Epithelial cell of proximal tubule (primary cell): ENCODE data around the gene NAGS. TPM values are rescaled to one million over a fixed set of nuclear protein-coding genes. Genes with fewer than 3 reads are reported as not detected.
"Not testable (repeated sequence)": the region's sequence is repeated elsewhere in the genome, so short reads cannot be mapped to it uniquely, and the experiment has no call there.

Source experiments
- DNase-seq: peaks from one replicate; pipeline ENCODE4 v3.0.0-alpha.2; 2011; ENCODE audit warnings: low read depth
- H3K4me3 ChIP-seq: 2 replicates; pipeline ENCODE4 v1.5.1; 2011; ENCODE audit warnings: low read depth, mild to moderate bottlenecking, low read length
- CTCF ChIP-seq: conservative IDR thresholded peaks from 2 replicates; pipeline ENCODE4 v1.5.1; 2012; ENCODE audit warnings: low read depth, mild to moderate bottlenecking, low read length
- total RNA-seq: library from RNA; depleted of rRNA; stranded (reverse); fragments of >200 nt; gene quantifications from 2 replicates; pipeline ENCODE4 v1.2.3, GENCODE V29; 2015

Gene NAGS
- total RNA-seq, 1 donor from 2014 or later: 14.1 TPM

- H3K4me3 ChIP-seq: no peak overlapping the region
- TF ChIP-seq CTCF: no peak
- DNase-seq: no peak
These were observed 6.7 kb downstream of the NAGS start for GRCh38 chr17:44010966-44011647.

DNA sequence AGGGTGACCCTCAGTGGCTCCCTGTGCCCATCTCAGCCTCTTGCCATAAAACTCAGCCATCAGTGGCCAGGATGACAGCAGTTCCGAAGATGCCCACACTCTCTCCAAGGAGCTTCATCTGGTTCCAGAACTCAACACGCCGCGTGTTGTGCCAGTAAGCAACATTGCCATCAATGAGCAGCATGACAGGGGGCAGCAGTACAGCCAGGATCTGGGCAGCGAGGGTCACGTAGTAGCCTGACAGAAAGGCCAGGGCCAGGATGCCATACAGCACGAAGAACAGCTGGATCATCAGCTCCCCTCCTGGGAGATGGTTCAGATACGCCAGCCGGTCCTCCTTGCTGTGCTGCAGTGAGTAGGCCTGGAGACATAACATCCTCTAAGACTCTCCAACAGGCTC is 7.5 kb downstream of the NAGS start:
- DNase-seq: no peak
- TF ChIP-seq CTCF: no peak
- no peak overlapping the region for H3K4me3 ChIP-seq

DNA sequence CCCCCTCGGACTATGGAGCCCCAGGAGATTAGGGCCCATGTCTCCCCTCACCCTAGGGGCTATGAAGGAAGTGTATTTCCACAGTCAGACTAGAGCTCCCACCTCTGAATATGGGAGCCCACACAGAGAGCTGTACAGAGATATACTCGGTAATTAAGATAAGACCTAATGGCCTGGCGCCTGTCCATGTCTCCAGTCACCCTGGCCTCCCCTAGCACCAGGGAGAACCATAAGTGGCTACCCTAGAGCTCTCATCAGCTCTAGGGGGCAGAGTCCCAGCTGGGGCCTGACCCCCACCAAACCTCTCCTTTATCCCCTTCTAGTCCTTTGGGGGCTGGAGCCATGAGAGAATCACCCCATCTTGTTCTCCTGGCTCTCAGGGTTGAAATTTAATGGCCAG is 8.0 kb downstream of the NAGS start:
- TF ChIP-seq CTCF: no peak
- no peak overlapping the region for H3K4me3 ChIP-seq
- DNase-seq: no peak

DNA sequence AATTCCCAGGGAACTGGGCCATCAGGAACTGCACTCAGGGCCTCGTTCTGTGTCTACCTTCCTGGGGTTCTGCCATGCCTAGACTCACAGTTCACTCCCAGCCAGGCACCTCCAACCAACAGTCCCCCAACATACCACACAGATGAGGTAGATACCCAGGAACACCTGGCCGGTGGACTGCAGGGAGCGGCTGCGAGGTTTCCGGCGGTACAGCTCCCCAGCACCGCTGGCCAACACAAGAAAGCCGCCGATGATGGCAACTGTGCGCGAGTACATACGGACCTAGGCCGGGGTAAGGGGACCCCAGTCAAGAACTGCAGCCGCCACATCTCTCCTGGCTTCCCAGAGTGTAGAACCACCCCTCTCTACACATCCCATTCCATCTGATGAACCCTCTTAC is 8.5 kb downstream of the NAGS start:
- no peak overlapping the region for H3K4me3 ChIP-seq
- TF ChIP-seq CTCF: no peak
- no peak for DNase-seq

DNA sequence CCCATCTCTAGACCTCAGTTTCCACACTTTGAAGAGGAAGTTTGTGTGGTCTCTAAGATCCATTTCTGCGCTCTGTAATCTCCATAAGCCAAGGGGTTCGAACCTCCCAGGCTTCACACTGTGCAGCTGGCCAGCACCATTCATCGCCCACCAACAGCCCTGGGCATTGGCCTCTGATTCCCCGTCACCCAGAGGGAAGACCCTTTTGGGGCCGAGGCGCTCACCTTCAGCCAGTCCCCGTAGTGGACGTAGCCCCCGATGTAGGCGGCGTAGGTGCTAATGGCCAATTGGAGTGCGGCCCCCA is 9.7 kb downstream of the NAGS start:
- H3K4me3 ChIP-seq: peak overlapping the region; percentile 97
- no peak for DNase-seq
- TF ChIP-seq CTCF: no peak

DNA sequence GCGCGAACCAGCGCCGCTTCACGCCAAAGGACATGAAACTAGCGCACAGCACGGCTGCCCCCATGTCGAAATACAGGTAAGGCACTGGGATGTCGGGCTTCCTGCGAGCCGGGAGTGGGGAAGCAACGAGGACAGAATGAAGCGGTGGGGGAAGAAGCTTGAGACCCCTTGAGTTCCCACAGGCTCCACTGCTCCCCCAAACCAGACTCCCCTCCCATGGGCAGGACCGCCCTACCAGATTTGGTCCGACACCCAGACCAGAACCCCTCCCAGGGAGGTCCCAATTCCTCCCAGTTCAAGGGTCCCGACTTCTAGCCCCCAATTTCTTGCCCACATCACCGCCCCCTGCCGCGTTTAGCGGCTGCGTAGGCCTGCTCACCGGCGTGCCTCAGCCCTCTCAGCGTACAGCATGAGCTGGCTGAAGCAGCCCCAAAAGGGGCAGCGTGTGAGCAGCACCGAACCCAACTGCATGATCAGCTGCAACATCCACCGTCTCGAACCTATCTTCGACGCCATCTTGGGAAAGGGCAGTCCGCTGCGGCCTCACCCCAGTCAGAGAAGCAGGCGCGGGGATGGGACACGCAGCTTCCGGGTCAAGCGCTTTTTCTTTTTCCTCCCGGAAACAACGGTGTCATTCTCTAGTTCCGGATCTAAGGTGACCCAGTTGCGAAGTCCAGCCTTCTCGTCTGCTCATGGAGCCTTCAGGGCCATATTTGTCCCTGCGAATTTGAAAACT is 10.2 kb downstream of the NAGS start, which contains the start of gene TMEM101:
TMEM101 (minus strand) TSS at position 527 of the 736 bp plus-strand sequence; CDS start at position 516, 11 bp downstream.
- DNase-seq: peak; percentile 62
- H3K4me3 ChIP-seq: peak within 1 kb of the TSS; percentile 97
- TF ChIP-seq CTCF: no peak

DNA sequence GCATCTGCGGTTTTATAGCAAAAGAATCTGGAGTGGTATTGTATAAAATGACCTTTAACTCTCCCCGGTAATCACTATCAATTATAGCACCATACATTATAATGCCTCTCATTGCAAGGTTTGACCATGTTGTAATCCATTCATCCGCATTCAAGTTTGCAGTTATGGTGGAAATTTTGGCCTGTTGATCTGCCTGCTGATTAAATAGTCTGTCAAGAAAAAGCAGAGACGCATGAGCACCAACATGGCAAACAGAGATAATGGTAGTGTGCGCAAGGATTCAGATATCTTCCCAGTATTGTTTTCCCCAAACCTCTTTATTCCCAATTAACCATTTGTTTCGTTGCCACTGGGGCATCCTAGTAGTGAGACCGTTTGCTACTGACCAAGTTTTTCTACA is 16.8 kb downstream of the NAGS start:
- DNase-seq, H3K4me3 ChIP-seq: not testable (repeated sequence)
